ENCODE measurements around the gene CFAP61. TPM values are rescaled to one million over a fixed set of nuclear protein-coding genes. Genes with fewer than 3 reads are reported as not detected.

The CFAP61 gene
- total and polyA plus RNA-seq, 9 of the 15 experiments (the other 6 are each of a cell fraction or from before 2014, with no cell fraction given), result 0.11 TPM; not detected in 8

GRCh38 chr20:20358801-20359200 is 306.5 kb downstream of the CFAP61 start:
- no peaks in the 10 kb centered on the region; a peak in 1 of 5 replicates for H3K4me1 ChIP-seq (replicated peaks in 1 of 2; ENCODE audit: control insufficient read depth in 2 of 2, insufficient read depth in 2 of 2, low read length in 2 of 2)
- H3K27me3 ChIP-seq (ENCODE audit: control insufficient read depth in 2 of 2, insufficient read depth in 2 of 2, low read length in 2 of 2), result peaks cover 0 to 5% of the 10 kb centered on the region in 2 experiments; a peak in 2 of 5 replicates
- H2AFZ ChIP-seq (ENCODE audit: low read depth, low read length), result no peak overlapping the region
- H4K20me1 ChIP-seq (replicated peaks; ENCODE audit: control insufficient read depth, insufficient read depth, low read length), result no peaks in the 10 kb centered on the region
- no peak for DNase-seq (ENCODE audit: extremely low read depth in 1 of 4, low spot score in 3 of 4)
- no peak overlapping the region for H3K4me2 ChIP-seq (ENCODE audit: insufficient read depth, low read length)
- intact Hi-C loops (cut with micrococcal nuclease), result no loop called here
- no peaks in the 10 kb centered on the region for H3K9me3 ChIP-seq (replicated peaks; ENCODE audit: control insufficient read depth, insufficient read depth, low read depth, low read length)
- no peak for ATAC-seq
- H3K79me2 ChIP-seq (ENCODE audit: control insufficient read depth, insufficient read depth, low read length), result no peaks in the 10 kb centered on the region
- CTCF ChIA-PET (ENCODE audit: low intra/inter-chr PET ratio), result interaction anchor here (1.5 kb wide), 1 partner anchor 210 kb away, joined by 5 read pairs; no protein-coding TSS in a partner anchor
- POLR2A ChIA-PET, result no interaction called here
- FAIRE-seq, result no peak
- in situ Hi-C loops (cut with MboI), result no loop called here
- BruUV-seq (replicated peaks), result no TSS peak
- no peak overlapping the region for H3K4me3 ChIP-seq
- no peaks in the 10 kb centered on the region for H3K9me1 ChIP-seq (ENCODE audit: control insufficient read depth, insufficient read depth, low read length)
- no peaks in the 10 kb centered on the region for H3K36me3 ChIP-seq (ENCODE audit: control insufficient read depth, insufficient read depth, low read length)
- H3K9ac ChIP-seq (ENCODE audit: insufficient read depth in 1 of 2, low read depth in 2 of 2, low read length in 2 of 2), result no peak overlapping the region
- no peak overlapping the region for H3K27ac ChIP-seq (ENCODE audit: extremely low read depth, low read depth, low read length)
- TF ChIP-seq NR2C1 (IDR thresholded peaks at IDR 0.05), result no peak
- TF ChIP-seq NR2C1 (tag; IDR thresholded peaks at IDR 0.05), result no peak
- no peak for TF ChIP-seq ZBTB8A (IDR thresholded peaks at IDR 0.05; ENCODE audit: partially characterized antibody)
- TF ChIP-seq ZNF75A (CRISPR knock-in tag; IDR thresholded peaks at IDR 0.05), result no peak
- no peak for TF ChIP-seq SNRNP70 (optimal IDR thresholded peaks at IDR 0.05; ENCODE audit: low read depth, low read length)
- no peak for TF ChIP-seq PTTG1 (tag; IDR thresholded peaks at IDR 0.05; ENCODE audit: low read depth)
- no peak for TF ChIP-seq HNRNPUL1 (IDR thresholded peaks at IDR 0.05; ENCODE audit: low read length)
- TF ChIP-seq ZBTB33 (CRISPR knock-in tag; IDR thresholded peaks at IDR 0.05), result no peak
- no peak for TF ChIP-seq SAFB (IDR thresholded peaks at IDR 0.05; ENCODE audit: borderline replicate concordance, low read depth, low read length)
- no peak for TF ChIP-seq NCOR1 (IDR thresholded peaks at IDR 0.05)
- no peak for TF ChIP-seq HBP1 (CRISPR knock-in tag; IDR thresholded peaks at IDR 0.05)
- TF ChIP-seq EHMT2 (IDR thresholded peaks at IDR 0.05), result no peak
- no peak for TF ChIP-seq ZNF280B (CRISPR knock-in tag; IDR thresholded peaks at IDR 0.05)
- no peak for TF ChIP-seq HOMEZ (CRISPR knock-in tag; IDR thresholded peaks at IDR 0.05)
